Measurements from ENCODE around the gene GATA1. TPM values are rescaled to one million over a fixed set of nuclear protein-coding genes. Genes with fewer than 3 reads are reported as not detected.

GATA1 gene
- total RNA-seq, 1 experiment from 2014 or later = not detected

DNA sequence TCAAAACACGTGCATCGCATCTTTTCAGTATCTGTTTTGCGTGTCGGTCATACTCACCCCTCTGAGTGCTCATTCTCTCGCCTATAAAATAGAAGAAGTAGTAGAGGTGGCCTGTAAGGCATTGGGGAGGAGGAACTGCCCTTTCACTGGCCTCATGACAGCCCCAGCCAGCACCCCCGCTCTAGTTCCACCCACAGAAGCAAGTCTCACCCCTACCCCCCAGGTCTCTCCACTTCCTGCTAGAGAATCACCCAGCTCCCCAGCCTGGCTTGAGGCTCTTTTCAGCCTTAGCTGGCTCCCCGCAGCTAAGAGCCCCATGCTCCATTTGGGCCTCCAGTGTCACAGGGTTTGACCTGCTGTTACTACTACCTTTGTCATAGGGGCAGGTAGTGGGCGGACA lies 27.3 kb downstream of the GATA1 start:
- POLR2A ChIA-PET = no interaction called here

DNA sequence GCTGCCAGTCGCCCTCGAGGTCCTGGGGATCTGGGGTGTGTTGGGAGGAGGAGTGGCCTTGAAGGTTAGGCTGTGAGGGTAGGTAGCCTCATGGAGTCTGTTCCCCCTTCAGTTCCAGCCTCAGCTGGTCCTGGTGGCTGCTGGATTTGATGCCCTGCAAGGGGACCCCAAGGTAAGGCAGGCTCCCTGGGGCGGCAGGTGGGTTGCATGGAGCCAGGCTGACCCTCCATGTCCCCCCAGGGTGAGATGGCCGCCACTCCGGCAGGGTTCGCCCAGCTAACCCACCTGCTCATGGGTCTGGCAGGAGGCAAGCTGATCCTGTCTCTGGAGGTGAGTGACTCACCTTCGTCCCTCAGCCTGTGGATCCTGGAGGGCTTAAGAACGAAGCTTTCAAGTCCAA lies 28.3 kb downstream of the GATA1 start:
- no peaks in the 10 kb centered on the region for H3K9me3 ChIP-seq
- no peak for DNase-seq
- no TSS peak for BruUV-seq (replicated peaks)
- TF ChIP-seq, protein P1, sequence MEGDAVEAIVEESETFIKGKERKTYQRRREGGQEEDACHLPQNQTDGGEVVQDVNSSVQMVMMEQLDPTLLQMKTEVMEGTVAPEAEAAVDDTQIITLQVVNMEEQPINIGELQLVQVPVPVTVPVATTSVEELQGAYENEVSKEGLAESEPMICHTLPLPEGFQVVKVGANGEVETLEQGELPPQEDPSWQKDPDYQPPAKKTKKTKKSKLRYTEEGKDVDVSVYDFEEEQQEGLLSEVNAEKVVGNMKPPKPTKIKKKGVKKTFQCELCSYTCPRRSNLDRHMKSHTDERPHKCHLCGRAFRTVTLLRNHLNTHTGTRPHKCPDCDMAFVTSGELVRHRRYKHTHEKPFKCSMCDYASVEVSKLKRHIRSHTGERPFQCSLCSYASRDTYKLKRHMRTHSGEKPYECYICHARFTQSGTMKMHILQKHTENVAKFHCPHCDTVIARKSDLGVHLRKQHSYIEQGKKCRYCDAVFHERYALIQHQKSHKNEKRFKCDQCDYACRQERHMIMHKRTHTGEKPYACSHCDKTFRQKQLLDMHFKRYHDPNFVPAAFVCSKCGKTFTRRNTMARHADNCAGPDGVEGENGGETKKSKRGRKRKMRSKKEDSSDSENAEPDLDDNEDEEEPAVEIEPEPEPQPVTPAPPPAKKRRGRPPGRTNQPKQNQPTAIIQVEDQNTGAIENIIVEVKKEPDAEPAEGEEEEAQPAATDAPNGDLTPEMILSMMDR (IDR thresholded peaks at IDR 0.05; ENCODE audit: insufficient read depth in 1 of 2, low read depth in 1 of 2, low read length in 1 of 2, severe bottlenecking in 1 of 2, unreplicated experiment in 1 of 2) = no peak
- no peaks in the 10 kb centered on the region for H3K36me3 ChIP-seq (ENCODE audit: control insufficient read depth, insufficient read depth, low read length)
- intact Hi-C loops (cut with micrococcal nuclease; ENCODE audit: unreplicated experiment) = no loop called here
- H3K27me3 ChIP-seq (replicated peaks; ENCODE audit: control insufficient read depth, insufficient read depth, low read length) = no peaks in the 10 kb centered on the region
- H3K4me3 ChIP-seq (ENCODE audit: low read depth, low read length) = no peak overlapping the region
- Mint-ChIP-seq H3K9me3 (ENCODE audit: unreplicated experiment) (no peaks in the 10 kb centered on the region), H3K4me3 (ENCODE audit: unreplicated experiment) (no peak overlapping the region), H3K27ac (ENCODE audit: unreplicated experiment) (no peak overlapping the region), H3K4me1 (ENCODE audit: low read depth, unreplicated experiment) (no peaks in the 10 kb centered on the region), H3K27me3 (ENCODE audit: insufficient read depth, unreplicated experiment) (no peaks in the 10 kb centered on the region), H3K36me3 (ENCODE audit: insufficient read depth, unreplicated experiment) (peaks cover 11% of the 10 kb centered on the region)
- CTCF ChIA-PET = no interaction called here
- POLR2A ChIA-PET = no interaction called here
- H3K4me1 ChIP-seq = no peaks in the 10 kb centered on the region

More for the DNA sequence above, 27.3 kb downstream of the GATA1 start:
- Histone ChIP-seq H3K4me3 (ENCODE audit: low read depth, low read length) (no peak overlapping the region), H3K36me3 (ENCODE audit: control insufficient read depth, insufficient read depth, low read length) (no peaks in the 10 kb centered on the region), H3K4me1 (no peaks in the 10 kb centered on the region), H3K9me3 (no peaks in the 10 kb centered on the region), H3K27me3 (replicated peaks; ENCODE audit: control insufficient read depth, insufficient read depth, low read length) (no peaks in the 10 kb centered on the region)
- no peaks in the 10 kb centered on the region for H3K27me3 Mint-ChIP-seq (ENCODE audit: insufficient read depth, unreplicated experiment)
- H3K4me3 Mint-ChIP-seq (ENCODE audit: unreplicated experiment) = no peak overlapping the region
- peaks cover 9% of the 10 kb centered on the region for H3K36me3 Mint-ChIP-seq (ENCODE audit: insufficient read depth, unreplicated experiment)
- TF ChIP-seq, protein P1 (IDR thresholded peaks at IDR 0.05; ENCODE audit: insufficient read depth in 1 of 2, low read depth in 1 of 2, low read length in 1 of 2, severe bottlenecking in 1 of 2, unreplicated experiment in 1 of 2) = no peak
- no TSS peak for BruUV-seq (replicated peaks)
- no peak for DNase-seq
- H3K4me1 Mint-ChIP-seq (ENCODE audit: low read depth, unreplicated experiment) = no peaks in the 10 kb centered on the region
- peak overlapping the region; percentile 55 for H3K27ac Mint-ChIP-seq (ENCODE audit: unreplicated experiment)
- no peaks in the 10 kb centered on the region for H3K9me3 Mint-ChIP-seq (ENCODE audit: unreplicated experiment)
- intact Hi-C loops (cut with micrococcal nuclease; ENCODE audit: unreplicated experiment) = no loop called here
- CTCF ChIA-PET = no interaction called here

DNA sequence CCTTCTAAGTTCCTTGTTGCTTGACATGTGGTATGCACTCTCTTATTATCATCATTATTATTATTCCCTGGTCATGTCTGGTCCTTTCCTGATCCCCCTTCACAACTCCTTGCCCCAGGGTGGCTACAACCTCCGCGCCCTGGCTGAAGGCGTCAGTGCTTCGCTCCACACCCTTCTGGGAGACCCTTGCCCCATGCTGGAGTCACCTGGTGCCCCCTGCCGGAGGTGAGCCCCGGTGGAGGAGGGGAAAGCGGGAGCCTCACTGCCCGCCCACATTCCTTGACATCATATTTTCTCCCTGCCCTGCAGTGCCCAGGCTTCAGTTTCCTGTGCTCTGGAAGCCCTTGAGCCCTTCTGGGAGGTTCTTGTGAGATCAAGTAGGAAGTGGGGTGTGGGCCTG lies 28.9 kb downstream of the GATA1 start:
- no peaks in the 10 kb centered on the region for H3K36me3 ChIP-seq (ENCODE audit: control insufficient read depth, insufficient read depth, low read length)
- Mint-ChIP-seq H3K4me1 (ENCODE audit: low read depth, unreplicated experiment) (no peaks in the 10 kb centered on the region), H3K9me3 (ENCODE audit: unreplicated experiment) (no peaks in the 10 kb centered on the region), H3K4me3 (ENCODE audit: unreplicated experiment) (no peak overlapping the region), H3K27ac (ENCODE audit: unreplicated experiment) (no peak overlapping the region), H3K36me3 (ENCODE audit: insufficient read depth, unreplicated experiment) (peaks cover 16% of the 10 kb centered on the region), H3K27me3 (ENCODE audit: insufficient read depth, unreplicated experiment) (no peaks in the 10 kb centered on the region)
- H3K4me1 ChIP-seq = no peaks in the 10 kb centered on the region
- no TSS peak for BruUV-seq (replicated peaks)
- no peak for DNase-seq
- ChIA-PET CTCF (no interaction called here), POLR2A (no interaction called here)
- H3K27me3 ChIP-seq (replicated peaks; ENCODE audit: control insufficient read depth, insufficient read depth, low read length) = no peaks in the 10 kb centered on the region
- no peak overlapping the region for H3K4me3 ChIP-seq (ENCODE audit: low read depth, low read length)
- no peaks in the 10 kb centered on the region for H3K9me3 ChIP-seq
- TF ChIP-seq, protein P1 (IDR thresholded peaks at IDR 0.05; ENCODE audit: insufficient read depth in 1 of 2, low read depth in 1 of 2, low read length in 1 of 2, severe bottlenecking in 1 of 2, unreplicated experiment in 1 of 2) = no peak
- intact Hi-C loops (cut with micrococcal nuclease; ENCODE audit: unreplicated experiment) = no loop called here
